Hepatic stellate cell (primary cell): ENCODE results near the gene UBXN10.

Source experiments
- DNase-seq: peaks from one replicate; pipeline ENCODE4 v3.0.0; 2011; ENCODE audit warnings: low spot score

The UBXN10 gene

GRCh38 chr1:20185834-20186782 is at the start of gene UBXN10, which contains the start of gene PLA2G2C:
Gene UBXN10, plus strand, starts transcription at chr1:20186096. Its CDS starts 4,466 bp downstream, at chr1:20190562.
Gene PLA2G2C, minus strand, starts transcription at chr1:20186518. Its CDS starts 9,155 bp downstream, at chr1:20177363.
- DNase-seq, result no peak

- no peak for DNase-seq
Observed at GRCh38 chr1:20136249-20136648, 49.6 kb upstream of the UBXN10 start.

- DNase-seq, result no peak
Observed at GRCh38 chr1:20137055-20137454, 48.8 kb upstream of the UBXN10 start.

GRCh38 chr1:20137604-20138003 is 48.3 kb upstream of the UBXN10 start:
- DNase-seq, result no peak

GRCh38 chr1:20138346-20138745 is 47.5 kb upstream of the UBXN10 start:
- no peak for DNase-seq

GRCh38 chr1:20138961-20139550 is 46.8 kb upstream of the UBXN10 start, which contains the start of gene PLA2G2F:
Gene PLA2G2F, plus strand, starts transcription at chr1:20139323. Its CDS starts 105 bp downstream, at chr1:20139428.
- no peak for DNase-seq

- DNase-seq, result no peak
Observed at GRCh38 chr1:20139776-20140612, 45.9 kb upstream of the UBXN10 start.

- DNase-seq, result no peak
Observed at GRCh38 chr1:20141001-20141400, 44.9 kb upstream of the UBXN10 start.

GRCh38 chr1:20141466-20141865 is 44.4 kb upstream of the UBXN10 start:
- no peak for DNase-seq

GRCh38 chr1:20142001-20142710 is 43.7 kb upstream of the UBXN10 start:
- DNase-seq, result no peak

- DNase-seq, result no peak
Observed at GRCh38 chr1:20143318-20143717, 42.6 kb upstream of the UBXN10 start.

GRCh38 chr1:20143734-20144565 is 41.9 kb upstream of the UBXN10 start:
- no peak for DNase-seq

- DNase-seq, result no peak
Observed at GRCh38 chr1:20147846-20148570, 37.9 kb upstream of the UBXN10 start.

- no peak for DNase-seq
Observed at GRCh38 chr1:20148571-20149500, 37.1 kb upstream of the UBXN10 start.

GRCh38 chr1:20149601-20150325 is 36.1 kb upstream of the UBXN10 start:
- DNase-seq, result no peak

GRCh38 chr1:20150326-20150705 is 35.6 kb upstream of the UBXN10 start:
- no peak for DNase-seq

GRCh38 chr1:20150969-20151368 is 34.9 kb upstream of the UBXN10 start:
- no peak for DNase-seq
